HCEC 1CT (cell line): ENCODE measurements around the gene TSNAXIP1.
A peak's percentile ranks its signal among the peaks of the same experiment; 100 is the strongest.

ENCODE experiments used
- DNase-seq: peaks from one replicate; pipeline ENCODE4 v3.0.0-alpha.2; 2017

Gene TSNAXIP1, protein sequence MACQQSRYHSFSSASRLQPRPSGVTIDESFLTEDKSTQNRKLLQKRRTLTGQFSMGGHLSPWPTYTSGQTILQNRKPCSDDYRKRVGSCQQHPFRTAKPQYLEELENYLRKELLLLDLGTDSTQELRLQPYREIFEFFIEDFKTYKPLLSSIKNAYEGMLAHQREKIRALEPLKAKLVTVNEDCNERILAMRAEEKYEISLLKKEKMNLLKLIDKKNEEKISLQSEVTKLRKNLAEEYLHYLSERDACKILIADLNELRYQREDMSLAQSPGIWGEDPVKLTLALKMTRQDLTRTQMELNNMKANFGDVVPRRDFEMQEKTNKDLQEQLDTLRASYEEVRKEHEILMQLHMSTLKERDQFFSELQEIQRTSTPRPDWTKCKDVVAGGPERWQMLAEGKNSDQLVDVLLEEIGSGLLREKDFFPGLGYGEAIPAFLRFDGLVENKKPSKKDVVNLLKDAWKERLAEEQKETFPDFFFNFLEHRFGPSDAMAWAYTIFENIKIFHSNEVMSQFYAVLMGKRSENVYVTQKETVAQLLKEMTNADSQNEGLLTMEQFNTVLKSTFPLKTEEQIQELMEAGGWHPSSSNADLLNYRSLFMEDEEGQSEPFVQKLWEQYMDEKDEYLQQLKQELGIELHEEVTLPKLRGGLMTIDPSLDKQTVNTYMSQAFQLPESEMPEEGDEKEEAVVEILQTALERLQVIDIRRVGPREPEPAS

DNA sequence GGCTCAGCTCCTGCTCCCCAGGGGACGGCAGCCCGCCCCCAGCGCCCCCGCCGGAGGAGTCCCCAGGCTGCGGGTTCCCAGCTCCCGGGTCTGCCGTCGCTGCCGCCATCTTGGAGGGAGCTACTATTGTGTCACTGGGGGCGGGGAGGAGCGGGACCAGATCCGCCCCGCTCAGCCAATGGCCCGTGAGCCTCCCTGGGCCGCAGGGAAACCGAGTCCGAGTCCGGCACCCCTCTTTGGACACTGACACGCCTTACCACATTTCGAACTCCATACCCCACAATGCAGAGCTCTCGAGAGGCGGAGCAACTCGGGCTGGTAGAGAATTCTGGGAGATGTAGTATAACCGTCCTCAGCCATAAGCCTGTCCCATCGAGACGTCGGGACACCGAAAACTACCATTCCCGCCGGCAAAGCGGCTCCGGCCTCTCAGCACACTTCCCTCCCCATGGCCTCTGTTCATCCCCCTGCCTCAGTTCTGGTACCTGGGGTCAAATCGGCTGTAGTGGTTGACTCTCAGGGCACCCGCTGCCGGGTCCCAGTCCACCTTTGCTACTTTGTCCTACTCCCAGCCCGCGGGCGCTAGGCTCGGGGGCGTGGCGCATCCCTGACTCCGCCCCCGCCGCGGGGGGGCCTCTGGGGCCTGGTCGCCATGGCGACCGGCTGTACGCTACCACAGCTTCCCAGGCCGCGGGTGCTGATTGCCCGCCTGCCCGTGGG, at the start of gene TSNAXIP1, which contains the start of gene RANBP10:
TSS of gene TSNAXIP1 (plus strand) at position 462 of the 720 bp plus-strand sequence. CDS start 261 bp downstream, outside the sequence.
TSS of gene RANBP10 (minus strand) at position 133 of the 720 bp plus-strand sequence. CDS start at position 109, 24 bp downstream.
- peak; percentile 99 for DNase-seq

DNA sequence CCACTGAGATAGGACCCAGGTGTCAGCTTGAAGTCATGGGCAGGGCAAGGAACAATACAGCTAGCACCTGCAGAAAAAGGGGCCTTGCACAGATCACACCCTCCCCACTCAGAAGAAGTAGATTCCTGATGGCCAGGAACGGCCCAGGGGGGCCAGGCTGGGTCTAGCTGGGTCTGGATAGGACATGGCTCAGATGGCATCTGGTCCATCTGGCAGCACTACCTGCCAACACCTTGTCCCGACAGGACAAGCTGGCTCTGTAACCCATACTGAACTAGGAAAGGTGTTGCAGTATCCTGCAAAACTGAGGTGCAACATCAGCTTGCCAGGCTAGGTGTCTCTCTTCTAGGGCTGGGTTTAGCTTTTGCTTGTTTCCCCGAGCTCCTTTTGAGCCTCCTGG, 48.7 kb upstream of the TSNAXIP1 start:
- DNase-seq = no peak

DNA sequence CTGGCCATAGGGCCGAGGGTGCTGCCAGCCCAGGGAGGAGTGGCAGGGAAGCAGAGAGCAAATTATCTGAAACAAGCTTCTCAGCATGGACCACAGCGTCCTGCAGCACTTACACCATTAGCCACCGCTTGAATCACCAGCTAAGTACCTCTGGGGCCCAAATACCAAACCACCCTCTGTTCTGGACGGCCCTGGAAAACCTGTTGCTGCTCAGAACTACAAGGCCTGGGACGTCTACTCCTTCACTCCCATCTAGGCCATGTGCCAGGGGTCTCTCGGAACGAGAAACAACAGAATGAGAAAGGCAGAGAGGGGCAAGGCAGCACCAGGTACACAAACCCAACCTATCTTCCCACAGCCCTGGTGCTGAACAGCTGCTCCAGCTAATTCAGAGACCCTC, 47.7 kb upstream of the TSNAXIP1 start:
- no peak for DNase-seq

DNA sequence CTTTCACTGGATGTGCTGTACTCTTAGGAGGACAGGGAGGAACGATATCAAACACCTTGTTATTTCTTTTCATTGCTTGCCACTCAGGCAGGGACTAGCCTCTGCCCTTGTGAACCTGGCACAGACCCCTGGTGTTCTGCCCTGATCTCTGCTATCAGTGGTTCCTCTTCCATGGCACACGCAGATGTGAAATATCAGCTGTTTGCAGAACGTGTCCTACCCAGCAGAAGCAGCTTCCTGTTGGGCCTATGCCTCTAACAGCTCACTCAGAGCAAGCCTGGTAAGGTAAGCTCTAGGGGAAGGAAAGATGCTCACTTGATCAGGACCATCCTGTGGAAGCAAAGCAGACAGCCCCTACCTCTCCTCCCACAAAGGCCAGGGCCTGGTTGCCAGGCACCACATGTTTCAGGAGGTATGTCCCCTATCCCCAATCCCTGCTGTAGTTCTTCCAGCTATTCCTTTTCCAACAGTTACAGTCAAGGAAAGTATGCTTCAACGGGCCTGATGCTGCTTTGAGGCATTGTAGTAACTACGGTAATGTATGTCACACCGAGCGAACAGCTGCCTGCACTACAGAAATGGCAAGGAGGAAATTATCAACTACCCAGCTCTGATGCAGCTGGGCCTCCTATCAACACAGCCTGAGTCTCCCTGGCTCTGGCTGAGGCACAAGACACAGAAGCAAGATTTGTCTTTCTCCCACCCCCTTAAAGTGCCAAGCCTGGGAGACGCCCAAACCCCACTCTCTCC, 46.3 kb upstream of the TSNAXIP1 start:
- no peak for DNase-seq

DNA sequence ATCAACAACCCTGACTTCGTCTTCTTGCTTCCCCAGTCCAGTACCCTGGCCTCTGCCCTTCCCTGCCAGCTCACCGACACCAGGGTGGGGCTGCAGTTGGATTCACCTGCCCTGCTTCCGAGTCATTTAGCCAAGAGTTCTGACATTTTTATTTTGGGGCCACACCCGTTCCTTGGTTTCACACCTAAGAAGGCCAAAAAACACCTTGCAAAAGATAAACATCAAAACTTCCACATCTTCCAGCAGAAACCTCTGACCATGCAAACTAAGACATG, 45.8 kb upstream of the TSNAXIP1 start:
- no peak for DNase-seq

DNA sequence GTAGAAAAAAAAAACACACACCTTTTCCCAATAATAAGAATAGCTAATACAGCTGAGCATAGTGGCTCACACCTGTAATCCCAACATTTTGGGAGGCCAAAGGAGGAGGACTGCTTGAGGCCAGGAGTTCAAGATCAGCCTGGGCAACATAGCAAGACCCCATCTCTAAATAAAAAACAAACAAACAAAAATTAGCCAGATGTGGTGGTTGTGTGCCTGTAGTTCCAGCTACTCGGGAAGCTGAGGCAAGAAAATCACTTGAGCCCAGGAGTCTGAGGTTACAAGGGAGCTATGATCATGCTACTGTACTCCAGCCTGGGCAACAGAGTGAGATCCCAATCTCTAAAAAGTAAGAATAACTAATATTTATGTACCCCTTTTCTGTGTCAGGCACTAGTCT, 44.8 kb upstream of the TSNAXIP1 start:
- no peak for DNase-seq

DNA sequence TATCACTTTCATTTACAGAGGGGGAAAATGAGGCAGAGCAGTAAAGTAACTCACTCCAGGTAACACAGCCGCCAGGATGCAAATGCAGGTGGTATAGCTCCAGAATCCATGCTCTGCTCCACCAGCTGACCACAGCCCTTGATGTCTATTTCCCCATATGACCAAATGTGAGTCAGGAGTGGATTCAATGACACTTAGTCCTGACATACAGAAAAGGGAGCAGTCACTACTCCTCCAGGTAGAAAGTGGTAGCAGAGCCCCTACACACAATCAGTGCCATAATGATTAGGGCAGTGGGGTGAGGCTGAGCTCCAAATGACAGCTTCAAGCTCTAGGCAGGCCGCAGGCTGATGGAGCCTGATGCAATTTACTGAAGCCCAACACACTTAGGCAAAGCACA, 44.3 kb upstream of the TSNAXIP1 start:
- DNase-seq = no peak

DNA sequence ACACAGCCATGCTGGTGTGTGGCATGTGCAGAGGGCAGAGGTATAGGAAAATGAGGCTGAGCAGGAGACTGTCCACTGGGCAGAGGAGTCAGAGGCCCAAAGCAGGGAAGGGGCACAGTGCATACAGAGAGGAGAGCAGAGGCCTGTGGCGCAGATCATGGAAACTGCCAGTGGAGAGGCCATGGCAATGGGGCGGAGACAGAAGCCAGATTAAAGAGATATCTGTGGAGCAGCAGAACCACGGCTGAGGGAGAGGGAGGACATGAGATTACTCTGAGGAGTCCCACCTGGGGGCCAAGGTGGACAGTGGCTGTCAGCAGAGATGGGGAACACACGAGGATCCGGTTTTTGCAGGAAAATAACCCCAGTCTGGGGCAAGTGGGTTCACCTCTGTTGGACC, 43.6 kb upstream of the TSNAXIP1 start:
- DNase-seq = no peak

DNA sequence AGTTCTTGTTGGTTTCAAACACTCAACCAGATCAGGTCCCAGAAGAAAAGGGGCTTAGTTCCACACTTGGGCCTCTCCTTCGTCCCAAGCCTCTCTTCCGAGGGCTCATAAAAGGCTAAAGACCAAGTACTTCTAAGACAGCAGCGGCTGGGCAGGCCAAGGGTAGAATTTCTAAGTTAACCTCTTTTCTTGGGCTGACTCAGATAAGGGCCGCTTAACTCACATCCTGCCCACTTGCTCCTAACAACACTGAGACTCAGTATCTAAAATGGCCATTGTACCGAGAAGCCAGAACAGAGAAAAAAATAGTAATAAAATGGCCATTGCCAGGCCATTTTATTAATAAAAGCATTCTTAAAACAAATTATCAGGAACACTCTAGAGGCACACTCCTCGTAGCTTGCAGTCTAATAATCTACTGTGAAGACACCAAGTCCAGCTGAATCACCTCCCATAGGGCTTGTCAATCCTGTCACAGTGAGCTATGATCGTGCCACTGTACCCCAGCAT, 42.5 kb upstream of the TSNAXIP1 start:
- no peak for DNase-seq

DNA sequence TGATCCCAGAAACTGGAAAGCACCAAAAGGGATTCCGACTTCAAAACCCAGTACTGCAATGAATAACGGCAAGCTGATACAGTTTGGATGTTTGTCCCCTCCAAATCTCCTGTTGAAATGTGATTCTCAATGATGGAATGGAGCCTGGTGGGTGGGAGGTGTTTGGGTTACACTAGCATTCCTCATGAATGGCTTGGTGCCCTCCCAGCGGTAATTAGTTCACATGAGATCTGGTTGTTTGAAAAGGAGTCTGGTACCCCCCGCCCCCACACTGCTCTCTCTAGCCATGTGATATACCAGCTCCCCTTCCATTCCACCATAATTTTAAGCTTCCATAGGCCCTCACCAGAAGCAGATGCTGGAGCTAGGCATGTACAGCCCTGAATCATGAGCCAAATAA, 40.4 kb upstream of the TSNAXIP1 start:
- no peak for DNase-seq

DNA sequence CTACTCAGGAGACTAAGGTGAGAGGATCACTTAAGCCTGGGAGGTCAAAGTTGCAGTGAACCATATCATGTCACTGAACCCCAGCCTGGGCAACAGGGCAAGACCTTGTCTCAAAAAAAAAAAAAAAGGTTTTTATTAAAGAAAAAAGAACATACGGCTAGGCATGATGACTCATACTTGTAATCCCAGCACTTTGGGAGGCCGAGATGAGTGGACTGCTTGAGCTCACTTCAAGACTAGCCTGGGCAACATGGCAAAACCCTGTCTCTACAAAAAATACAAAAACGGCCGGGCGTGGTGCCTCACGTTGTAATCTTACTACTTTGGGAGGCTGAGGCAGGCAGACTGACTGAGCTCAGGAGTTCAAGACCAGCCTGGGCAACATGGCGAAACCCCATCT, 38.7 kb upstream of the TSNAXIP1 start:
- DNase-seq = peak; percentile 86

DNA sequence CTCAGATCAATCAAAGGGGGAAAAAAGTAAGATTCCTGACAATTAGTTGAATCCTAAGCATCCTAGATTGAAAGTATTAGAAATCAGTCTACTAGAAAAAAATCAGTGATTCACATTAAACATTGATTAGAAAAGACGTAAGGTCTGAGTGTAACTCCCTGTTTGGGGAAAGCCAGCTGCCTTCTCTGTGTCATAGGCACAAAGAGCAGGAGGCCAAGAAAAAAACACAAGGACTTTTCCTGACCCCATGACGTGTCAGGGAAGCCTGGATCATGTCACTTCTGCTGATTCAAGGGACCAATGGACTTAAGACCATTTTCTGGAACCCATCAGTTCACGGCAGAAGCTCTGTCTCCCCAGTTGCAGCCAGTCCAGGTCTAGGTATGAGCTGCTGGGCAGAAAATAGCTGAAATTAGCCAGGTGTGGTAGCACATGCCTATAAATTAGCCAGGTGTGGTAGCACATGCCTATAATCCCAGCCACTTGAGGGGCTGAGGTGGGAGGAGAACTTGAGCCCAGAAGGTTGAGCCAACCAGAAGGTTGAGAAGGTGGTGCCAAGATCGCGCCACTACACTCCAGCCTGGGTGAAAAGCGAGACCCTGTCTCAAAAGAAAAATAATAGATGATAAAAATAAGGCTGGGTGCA, 36.2 kb upstream of the TSNAXIP1 start:
- DNase-seq = peak; percentile 53

DNA sequence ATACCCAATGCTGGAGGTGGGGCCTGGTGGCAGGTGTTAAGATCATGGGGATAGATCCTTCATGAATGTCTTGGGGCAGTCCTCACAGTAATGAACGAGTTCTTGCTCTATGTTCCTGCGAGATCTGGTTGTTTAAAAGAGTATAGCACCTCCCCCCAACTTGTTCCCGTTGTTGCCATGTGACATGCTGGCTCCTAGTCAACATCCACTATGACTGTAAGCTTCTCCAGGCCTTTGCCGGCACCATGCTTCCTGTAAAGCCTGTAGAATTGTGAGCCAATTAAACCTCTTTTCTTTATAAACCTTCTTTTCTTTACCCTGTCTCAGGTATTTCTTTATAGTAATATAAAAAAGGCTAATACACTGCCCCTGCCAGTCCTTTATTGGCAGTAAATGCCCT, 33.6 kb upstream of the TSNAXIP1 start:
- DNase-seq = peak; percentile 26

DNA sequence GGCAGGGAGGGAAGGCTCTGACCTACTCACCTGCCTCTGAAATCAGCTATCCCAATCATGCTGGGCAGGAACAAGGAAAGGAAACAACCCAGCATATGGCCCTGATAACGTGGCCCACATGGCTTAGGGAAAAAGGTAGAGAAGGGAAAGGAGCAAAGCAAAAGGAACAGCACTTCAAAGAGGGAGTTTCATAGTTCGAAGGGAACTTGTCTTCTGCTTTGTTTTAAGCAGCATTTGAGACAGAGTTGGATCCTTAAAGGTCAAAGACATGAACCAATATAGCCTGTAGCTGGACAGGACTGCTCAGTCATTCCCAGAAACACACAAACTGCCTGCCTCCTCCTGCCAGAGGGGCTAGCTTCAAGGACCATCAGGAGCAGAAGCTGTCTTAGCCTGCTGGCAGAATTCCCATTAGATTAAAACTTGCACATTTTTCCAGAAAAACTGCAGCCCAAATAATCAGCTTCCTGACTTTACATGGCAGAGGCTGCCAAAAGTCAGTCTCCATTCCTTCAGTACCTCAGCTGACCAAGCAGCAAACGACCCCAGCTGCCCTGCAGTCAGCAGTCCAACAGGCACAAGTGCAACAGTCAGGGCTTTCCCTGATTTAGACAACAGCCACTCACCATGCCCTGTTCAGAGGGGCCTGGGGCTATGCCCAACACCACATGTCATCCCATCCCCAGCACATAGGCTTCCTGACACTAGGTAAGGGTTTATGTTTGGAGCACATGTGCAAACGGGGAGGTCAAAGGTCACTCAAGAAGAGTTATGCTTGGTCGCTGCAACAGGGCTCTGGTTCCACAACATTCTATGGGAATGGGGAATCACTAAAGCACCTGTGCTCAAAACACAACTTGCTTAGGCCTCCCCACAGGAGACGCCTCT, 32.9 kb upstream of the TSNAXIP1 start:
- DNase-seq = no peak

DNA sequence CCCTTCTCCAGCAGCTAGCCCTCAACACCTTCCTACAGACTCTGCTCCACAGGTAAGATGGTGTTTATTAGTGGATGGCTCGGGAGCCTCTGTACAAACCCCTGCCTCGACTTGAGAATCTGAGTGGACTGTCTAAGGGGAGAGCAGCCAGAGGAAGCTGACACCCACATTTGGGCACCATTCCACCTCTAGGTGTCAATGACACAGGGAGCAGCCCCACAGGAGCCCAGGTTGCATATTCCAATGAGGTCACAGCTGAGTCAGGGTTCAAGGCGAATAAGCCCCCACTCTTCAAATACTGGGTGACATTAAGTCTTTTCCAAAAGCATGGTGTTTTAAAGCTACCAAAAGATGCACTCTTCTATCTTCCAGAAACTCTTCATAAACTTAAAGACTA, 32.2 kb upstream of the TSNAXIP1 start:
- DNase-seq = no peak

DNA sequence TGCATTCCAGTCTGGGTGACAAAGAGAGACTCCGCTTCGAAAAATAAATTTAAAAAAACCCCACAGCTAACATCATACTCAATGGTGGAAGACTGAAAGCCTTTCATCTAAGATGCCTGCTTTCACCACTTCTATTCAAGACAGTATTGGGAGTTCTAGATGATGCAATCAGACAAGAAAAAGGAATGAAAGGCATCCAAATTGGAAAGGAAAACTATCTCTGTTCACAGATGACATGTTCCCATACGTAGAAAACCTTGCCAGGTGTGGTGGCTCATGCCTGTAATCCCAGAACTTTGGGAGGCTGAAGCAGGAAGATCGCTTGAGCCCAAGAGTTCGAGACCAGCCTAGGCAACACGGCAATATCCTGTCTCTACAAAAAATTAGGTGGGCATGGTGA, 31.4 kb upstream of the TSNAXIP1 start:
- no peak for DNase-seq

DNA sequence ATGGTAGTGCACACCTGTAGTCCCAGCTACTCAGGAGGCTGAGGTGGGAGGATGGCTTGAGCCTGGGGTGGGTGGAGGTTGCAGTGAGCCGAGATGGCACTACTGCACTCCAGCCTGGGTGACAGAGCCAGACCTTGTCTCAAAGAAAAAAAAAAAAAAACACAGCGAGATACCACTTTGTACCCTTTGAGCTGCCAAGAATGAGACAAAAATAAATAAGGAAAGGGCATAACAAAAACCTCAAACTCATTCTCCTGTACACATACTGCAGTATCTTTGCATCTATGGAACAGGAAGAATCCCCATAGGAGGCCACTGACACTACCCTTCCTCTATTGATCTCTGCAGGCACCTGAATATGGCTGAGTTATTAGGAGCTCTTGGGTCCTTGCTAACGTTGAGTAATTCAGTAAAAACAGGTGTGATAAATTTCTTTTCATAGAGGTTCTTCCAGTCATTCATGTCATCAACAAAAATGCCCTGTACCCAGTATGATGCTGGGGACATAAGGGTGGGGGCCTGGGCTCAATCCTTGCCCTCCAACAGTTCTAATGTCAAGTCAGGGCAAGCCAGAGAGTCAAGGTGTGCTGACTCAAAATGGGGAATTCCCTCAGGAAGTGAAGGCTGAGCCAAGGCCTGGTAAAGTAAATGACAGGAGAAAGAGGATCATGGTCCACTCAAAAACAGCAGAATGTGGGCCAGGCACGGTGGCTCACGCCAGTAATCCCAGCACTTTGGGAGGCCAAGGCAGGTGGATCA, 27.3 kb upstream of the TSNAXIP1 start:
- DNase-seq = no peak

DNA sequence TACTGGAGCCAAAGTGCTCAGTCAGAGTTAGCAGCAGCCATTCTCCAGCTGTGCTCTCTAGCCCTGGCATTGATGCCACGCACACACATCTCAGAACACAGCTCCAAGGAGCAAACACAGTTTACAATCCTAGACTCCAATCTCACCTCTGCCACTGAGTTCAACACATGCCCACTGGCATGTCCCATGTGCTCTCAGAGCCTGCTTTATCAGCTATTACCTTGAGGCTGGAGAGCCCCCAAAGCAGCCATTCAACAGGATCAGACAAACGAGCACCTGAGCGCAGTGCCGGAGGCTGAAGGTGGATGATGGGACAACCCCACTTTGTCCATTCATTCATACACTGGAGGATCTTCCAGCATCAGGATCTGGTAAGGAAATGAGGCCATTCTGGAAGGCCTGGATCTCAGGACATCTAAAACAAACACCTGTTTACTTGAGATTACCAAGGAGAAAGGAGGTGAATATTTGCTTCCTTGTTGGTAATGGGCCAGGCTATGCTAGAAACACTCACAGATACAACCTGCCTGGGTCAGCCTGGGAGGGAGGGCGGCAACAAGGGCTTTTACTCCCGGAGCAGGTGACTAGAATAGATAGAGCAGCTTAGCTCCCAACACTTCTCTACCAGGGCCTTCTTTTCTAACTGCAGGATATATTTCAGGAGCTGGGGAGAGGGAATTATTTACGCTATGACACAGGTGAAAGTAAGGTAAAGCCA, 25.7 kb upstream of the TSNAXIP1 start:
- no peak for DNase-seq

DNA sequence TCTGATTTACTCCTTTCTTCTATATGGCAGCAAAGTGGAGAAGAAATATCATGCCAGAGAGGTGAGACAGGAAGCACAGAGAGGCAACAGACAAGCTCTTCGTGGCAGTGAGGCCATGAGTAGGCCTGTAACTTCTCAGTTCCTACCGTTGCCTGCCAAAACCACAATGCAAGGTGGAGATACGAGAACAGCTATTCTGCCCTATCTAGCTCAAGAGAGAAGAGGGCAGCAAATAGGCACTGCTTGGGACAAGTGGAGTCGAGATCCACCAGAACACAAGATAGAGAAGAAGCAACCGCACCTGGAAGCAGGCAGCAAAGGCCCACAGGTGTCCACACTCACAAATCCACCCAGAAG, 25.1 kb upstream of the TSNAXIP1 start:
- DNase-seq = no peak
